Measurements from ENCODE around the gene ATP4B. TPM values are rescaled to one million over a fixed set of nuclear protein-coding genes. Genes with fewer than 3 reads are reported as not detected.
A peak's percentile ranks its signal among the peaks of the same experiment; 100 is the strongest.

Gene ATP4B
- total RNA-seq, 1 donor: not detected

- peak; percentile 13 for DNase-seq (ENCODE audit: low read depth)
- H3K4me3 ChIP-seq (ENCODE audit: low read depth, low read length): no peak overlapping the region
- no peak for TF ChIP-seq CTCF (IDR thresholded peaks at IDR 0.05; ENCODE audit: insufficient read depth, low read depth, low read length)
Measured at GRCh38 chr13:113647351-113648215, 10.4 kb downstream of the ATP4B start.

- H3K4me3 ChIP-seq (ENCODE audit: low read depth, low read length): no peak overlapping the region
- no peak for TF ChIP-seq CTCF (IDR thresholded peaks at IDR 0.05; ENCODE audit: insufficient read depth, low read depth, low read length)
- DNase-seq (ENCODE audit: low read depth): no peak
Measured at GRCh38 chr13:113646921-113647340, 11.1 kb downstream of the ATP4B start.

GRCh38 chr13:113646376-113646775 lies 11.6 kb downstream of the ATP4B start:
- no peak for TF ChIP-seq CTCF (IDR thresholded peaks at IDR 0.05; ENCODE audit: insufficient read depth, low read depth, low read length)
- no peak for DNase-seq (ENCODE audit: low read depth)
- H3K4me3 ChIP-seq (ENCODE audit: low read depth, low read length): no peak overlapping the region

GRCh38 chr13:113645329-113645728 lies 12.7 kb downstream of the ATP4B start:
- no peak overlapping the region for H3K4me3 ChIP-seq (ENCODE audit: low read depth, low read length)
- DNase-seq (ENCODE audit: low read depth): no peak
- TF ChIP-seq CTCF (IDR thresholded peaks at IDR 0.05; ENCODE audit: insufficient read depth, low read depth, low read length): no peak

GRCh38 chr13:113644800-113645199 lies 13.2 kb downstream of the ATP4B start:
- no peak for TF ChIP-seq CTCF (IDR thresholded peaks at IDR 0.05; ENCODE audit: insufficient read depth, low read depth, low read length)
- DNase-seq (ENCODE audit: low read depth): no peak
- H3K4me3 ChIP-seq (ENCODE audit: low read depth, low read length): no peak overlapping the region

GRCh38 chr13:113643593-113643992 lies 14.4 kb downstream of the ATP4B start:
- DNase-seq (ENCODE audit: low read depth): no peak
- no peak for TF ChIP-seq CTCF (IDR thresholded peaks at IDR 0.05; ENCODE audit: insufficient read depth, low read depth, low read length)
- H3K4me3 ChIP-seq (ENCODE audit: low read depth, low read length): no peak overlapping the region

All from fibroblast of villous mesenchyme (primary cell).